Karpas-422 (cell line): Measurements from ENCODE around the gene HTT. TPM values are rescaled to one million over a fixed set of nuclear protein-coding genes. Genes with fewer than 3 reads are reported as not detected.
A peak's percentile ranks its signal among the peaks of the same experiment; 100 is the strongest.

Experiments used
- DNase-seq: peaks from one replicate; pipeline ENCODE4 v3.0.0-alpha.2; 2015
- H2AFZ ChIP-seq: fragments of 200-600 bp; sonication (generic); 2 replicates; pipeline ENCODE4 v1.6.1; 2014; ENCODE audit warnings: antibody characterized with exemption, low read length, mixed read lengths
- H3K27ac ChIP-seq: fragments of 200-600 bp; sonication (generic); 2 replicates; pipeline ENCODE4 v1.5.1; 2014; ENCODE audit warnings: mild to moderate bottlenecking, low read length, moderate library complexity
- H3K27me3 ChIP-seq: fragments of 200-600 bp; sonication (generic); 2 replicates; pipeline ENCODE4 v1.6.1; 2014; ENCODE audit warnings: low read length, mixed read lengths
- H3K36me3 ChIP-seq: fragments of 200-600 bp; sonication (generic); 2 replicates; pipeline ENCODE4 v1.6.1; 2014; ENCODE audit warnings: low read length, mixed read lengths; ENCODE audit not compliant: insufficient read depth
- H3K4me1 ChIP-seq: fragments of 200-600 bp; sonication (generic); 2 replicates; pipeline ENCODE4 v1.6.1; 2014; ENCODE audit warnings: mild to moderate bottlenecking, low read length, mixed read lengths
- H3K4me2 ChIP-seq: fragments of 200-600 bp; sonication (generic); 2 replicates; pipeline ENCODE4 v1.6.1; 2014; ENCODE audit warnings: low read length, low read depth, mild to moderate bottlenecking; ENCODE audit not compliant: poor library complexity, severe bottlenecking
- H3K4me3 ChIP-seq: fragments of 200-600 bp; sonication (generic); 2 replicates; pipeline ENCODE4 v1.5.1; 2014; ENCODE audit warnings: mild to moderate bottlenecking, antibody characterized with exemption, low read length, mixed read lengths
- H3K79me2 ChIP-seq: fragments of 200-600 bp; sonication (generic); 2 replicates; pipeline ENCODE4 v1.6.1; 2014; ENCODE audit warnings: mild to moderate bottlenecking, low read length, mixed read lengths
- H3K9ac ChIP-seq: fragments of 200-600 bp; sonication (generic); 2 replicates; pipeline ENCODE4 v1.6.0; 2014; ENCODE audit warnings: low read length
- H3K9me2 ChIP-seq: fragments of 200-600 bp; sonication (generic), shearing (Covaris generic); replicated peaks from 2 replicates; pipeline ENCODE4 v1.6.0; 2014; ENCODE audit warnings: mild to moderate bottlenecking, low read length, moderate library complexity; ENCODE audit not compliant: insufficient read depth
- H3K9me3 ChIP-seq: fragments of 300-700, 200-600 bp; sonication (generic); 2 replicates; pipeline ENCODE4 v1.6.1; 2014; ENCODE audit warnings: low read length, mixed read lengths
- H4K20me1 ChIP-seq: fragments of 200-600 bp; sonication (generic); 2 replicates; pipeline ENCODE4 v1.6.1; 2014; ENCODE audit warnings: mild to moderate bottlenecking, antibody characterized with exemption, low read length, low read depth; ENCODE audit not compliant: insufficient read depth
- small RNA-seq: library from RNA; depleted of rRNA; stranded (forward); fragments of <200 nt; gene quantifications from one replicate; pipeline ENCODE3, GENCODE V24; 2014
- total RNA-seq: library from RNA; depleted of rRNA; stranded (reverse); fragments of >200 nt; shearing (Covaris generic); gene quantifications from 2 replicates; pipeline ENCODE4 v1.2.3, GENCODE V29; 2014; ENCODE audit warnings: low replicate concordance; rRNA removed

HTT gene
- total RNA-seq, 1 experiment from 2014 or later = 24.8 TPM

GRCh38 chr4:3290889-3291321 lies 216.4 kb downstream of the HTT start:
- no peak overlapping the region for H2AFZ ChIP-seq
- no peaks in the 10 kb centered on the region for H3K27me3 ChIP-seq
- H3K9me2 ChIP-seq = no peaks in the 10 kb centered on the region
- H3K4me1 ChIP-seq = peaks cover 18% of the 10 kb centered on the region
- no peaks in the 10 kb centered on the region for H3K36me3 ChIP-seq
- no peaks in the 10 kb centered on the region for H3K9me3 ChIP-seq
- no peak overlapping the region for H3K4me3 ChIP-seq
- no peaks in the 10 kb centered on the region for H3K79me2 ChIP-seq
- no peak overlapping the region for H3K4me2 ChIP-seq
- no peak overlapping the region for H3K27ac ChIP-seq
- H4K20me1 ChIP-seq = no peaks in the 10 kb centered on the region
- no peak for DNase-seq
- H3K9ac ChIP-seq = no peak overlapping the region

- no peaks in the 10 kb centered on the region for H3K27me3 ChIP-seq
- H3K9me2 ChIP-seq = no peaks in the 10 kb centered on the region
- H3K4me1 ChIP-seq = peaks cover 12% of the 10 kb centered on the region
- no peaks in the 10 kb centered on the region for H4K20me1 ChIP-seq
- peak overlapping the region; percentile 88 for H3K4me3 ChIP-seq
- peak overlapping the region; percentile 77 for H3K9ac ChIP-seq
- H3K36me3 ChIP-seq = no peaks in the 10 kb centered on the region
- peak overlapping the region; percentile 79 for H3K4me2 ChIP-seq
- no peak for DNase-seq
- H3K27ac ChIP-seq = no peak overlapping the region
- H2AFZ ChIP-seq = no peak overlapping the region
- H3K9me3 ChIP-seq = no peaks in the 10 kb centered on the region
- no peaks in the 10 kb centered on the region for H3K79me2 ChIP-seq
These were observed 217.0 kb downstream of the HTT start for GRCh38 chr4:3291411-3291968.

- Histone ChIP-seq H3K36me3 (no peaks in the 10 kb centered on the region), H3K79me2 (no peaks in the 10 kb centered on the region), H3K4me1 (peaks cover 12% of the 10 kb centered on the region), H3K4me3 (peak overlapping the region; percentile 88), H3K9me3 (no peaks in the 10 kb centered on the region), H4K20me1 (no peaks in the 10 kb centered on the region), H3K9ac (peak overlapping the region; percentile 77), H3K9me2 (no peaks in the 10 kb centered on the region), H2AFZ (peak overlapping the region; percentile 99), H3K27me3 (no peaks in the 10 kb centered on the region), H3K4me2 (peak overlapping the region; percentile 79), H3K27ac (no peak overlapping the region)
- peak; percentile 48 for DNase-seq
These were observed 217.6 kb downstream of the HTT start for GRCh38 chr4:3291969-3292570.

DNA sequence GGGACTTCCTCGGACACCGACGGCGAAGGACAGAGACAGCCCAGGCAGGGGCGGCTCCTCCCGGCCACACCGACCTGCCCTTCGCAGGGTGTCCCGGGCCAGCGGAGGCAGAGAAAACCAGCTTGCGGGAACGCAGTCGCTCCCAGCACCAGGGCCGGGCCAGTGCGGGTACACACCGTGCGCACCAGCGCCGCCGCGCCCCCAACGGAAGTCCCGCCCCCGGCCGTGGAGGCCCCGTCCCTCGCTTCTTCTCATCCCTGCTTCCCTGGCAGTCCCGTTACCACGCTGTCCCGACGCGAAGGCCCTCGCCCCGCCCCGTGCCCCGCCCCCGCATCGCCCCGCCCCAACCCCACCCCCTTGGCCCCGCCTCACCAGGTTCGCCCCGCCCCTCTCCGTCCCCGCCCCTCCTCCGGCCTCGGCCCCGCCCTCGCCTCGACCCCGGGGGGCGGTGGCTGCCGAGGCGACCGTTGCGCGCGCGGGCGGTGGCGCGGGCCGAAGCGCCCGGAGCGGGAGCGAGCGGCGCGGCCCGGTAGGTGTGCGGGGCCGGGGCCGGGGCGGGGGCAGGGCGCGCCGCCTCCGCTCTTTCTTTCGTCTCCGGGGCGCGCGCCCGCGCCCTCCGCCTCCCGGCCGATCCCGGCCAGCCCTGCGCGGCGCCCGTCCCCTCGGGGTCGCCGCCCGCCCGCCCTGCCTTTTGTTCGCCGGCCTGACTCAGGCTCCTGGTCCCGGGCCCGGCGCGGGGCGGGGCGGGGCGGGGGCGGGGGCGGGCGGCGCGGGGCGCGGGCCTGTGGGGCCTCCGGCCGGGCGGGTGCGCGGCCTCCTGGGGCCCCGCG lies 218.3 kb downstream of the HTT start, which contains the start of gene RGS12:
RGS12 (plus strand) TSS at position 451 of the 830 bp plus-strand sequence. CDS start 23,150 bp downstream, outside the sequence.
- H3K27ac ChIP-seq = no peak within 1 kb of the TSS
- H2AFZ ChIP-seq = peak within 1 kb of the TSS; percentile 99
- H3K36me3 ChIP-seq = no peaks in the 10 kb centered on the region
- H4K20me1 ChIP-seq = no peaks in the 10 kb centered on the region
- peak; percentile 96 for DNase-seq
- no peaks in the 10 kb centered on the region for H3K9me2 ChIP-seq
- peak within 1 kb of the TSS; percentile 79 for H3K4me2 ChIP-seq
- H3K9me3 ChIP-seq = no peaks in the 10 kb centered on the region
- H3K27me3 ChIP-seq = no peaks in the 10 kb centered on the region
- H3K9ac ChIP-seq = peak within 1 kb of the TSS; percentile 77
- peak within 1 kb of the TSS; percentile 88 for H3K4me3 ChIP-seq
- peaks cover 12% of the 10 kb centered on the region for H3K4me1 ChIP-seq
- no peaks in the 10 kb centered on the region for H3K79me2 ChIP-seq

Small RNA genes lying within 50 kb of the gene (small RNA-seq; reads per million reads assigned to genes)
- gene RF02134 = not detected
- gene RF02135 = not detected
- 0.28 reads per million for gene RNU6-204P

Other genes with a start within 250 kb of the HTT start
- 62.9 and 69.7 TPM in 2 replicates for gene ADD1, start 230.8 kb upstream of the HTT start, total RNA-seq
- 19.2 and 27.6 TPM in 2 replicates for gene NOP14, start 111.3 kb upstream of the HTT start, total RNA-seq
- 3.0 and 3.8 TPM in 2 replicates for gene GRK4, start 111.1 kb upstream of the HTT start, total RNA-seq
- gene HTT-AS, start 143 bp upstream of the HTT start, total RNA-seq = not detected in 2 replicates
- 0.52 and 1.0 TPM in 2 replicates for gene MSANTD1, start 174.5 kb downstream of the HTT start, total RNA-seq
- gene RGS12, start 218.3 kb downstream of the HTT start, total RNA-seq = 4.7 TPM in 1 of 2 replicates, not detected in the other